Measurements from ENCODE around the gene CNN2. TPM values are rescaled to one million over a fixed set of nuclear protein-coding genes. Genes with fewer than 3 reads are reported as not detected.
A peak's percentile ranks its signal among the peaks of the same experiment; 100 is the strongest.

Gene CNN2
- total RNA-seq, 6 experiments from 2014 or later: 16.4 to 53.8 (median 22.2) TPM

GRCh38 chr19:1046117-1046626 is 19.8 kb downstream of the CNN2 start:
- H3K4me1 ChIP-seq: no peaks in the 10 kb centered on the region
- no CpG with 5 or more reads among the region's 33 CpGs for WGBS (ENCODE audit: insufficient coverage, low coverage, low lambda C conversion rate, missing lambda C conversion rate)
- DNase-seq: peak in 1 of 3 donors; percentile 15

GRCh38 chr19:1046836-1047695 is 20.7 kb downstream of the CNN2 start:
- Histone ChIP-seq H3K4me3 (no peak overlapping the region), H3K27ac (no peak overlapping the region), H3K9me3 (no peaks in the 10 kb centered on the region), H3K4me1 (no peaks in the 10 kb centered on the region), H3K36me3 (no peaks in the 10 kb centered on the region), H3K27me3 (no peaks in the 10 kb centered on the region)
- intact Hi-C loops (cut with DNase I): no loop called here
- TF ChIP-seq POLR2A (IDR thresholded peaks at IDR 0.05) (no peak), CTCF (IDR thresholded peaks at IDR 0.05) (no peak)
- ATAC-seq: peak in 1 of 4 donors; percentile 24
- WGBS (ENCODE audit: insufficient coverage, low coverage, low lambda C conversion rate, missing lambda C conversion rate): 86% methylated on average over 4 of the region's 77 CpGs
- DNase-seq: peak in 1 of 3 donors; percentile 24

More at GRCh38 chr19:1046117-1046626, 19.8 kb downstream of the CNN2 start:
- no peaks in the 10 kb centered on the region for H3K36me3 ChIP-seq
- TF ChIP-seq CTCF (IDR thresholded peaks at IDR 0.05): no peak
- no peak for TF ChIP-seq POLR2A (IDR thresholded peaks at IDR 0.05)
- H3K27me3 ChIP-seq: no peaks in the 10 kb centered on the region
- no peak overlapping the region for H3K4me3 ChIP-seq
- no peak for ATAC-seq
- no peaks in the 10 kb centered on the region for H3K9me3 ChIP-seq
- intact Hi-C loops (cut with DNase I): no loop called here
- H3K27ac ChIP-seq: no peak overlapping the region

- Histone ChIP-seq H3K9me3 (no peaks in the 10 kb centered on the region), H3K27me3 (no peaks in the 10 kb centered on the region), H3K36me3 (no peaks in the 10 kb centered on the region), H3K4me3 (no peak overlapping the region), H3K27ac (no peak overlapping the region), H3K4me1 (no peaks in the 10 kb centered on the region)
- no peak for DNase-seq
- no peak for ATAC-seq
- intact Hi-C loops (cut with DNase I): no loop called here
- 94% methylated on average over 16 of the region's 20 CpGs for WGBS (ENCODE audit: insufficient coverage, low coverage, low lambda C conversion rate, missing lambda C conversion rate)
- TF ChIP-seq POLR2A (IDR thresholded peaks at IDR 0.05): no peak
- TF ChIP-seq CTCF (IDR thresholded peaks at IDR 0.05): no peak
Observed at GRCh38 chr19:1047696-1048147, 21.3 kb downstream of the CNN2 start.

- H3K27me3 ChIP-seq: no peaks in the 10 kb centered on the region
- no peaks in the 10 kb centered on the region for H3K4me1 ChIP-seq
- H3K9me3 ChIP-seq: no peaks in the 10 kb centered on the region
- H3K27ac ChIP-seq: no peak overlapping the region
- 87% methylated on average over 3 of the region's 17 CpGs for WGBS (ENCODE audit: insufficient coverage, low coverage, low lambda C conversion rate, missing lambda C conversion rate)
- ATAC-seq (no peak), DNase-seq (no peak)
- intact Hi-C loops (cut with DNase I): no loop called here
- no peak overlapping the region for H3K4me3 ChIP-seq
- TF ChIP-seq POLR2A (IDR thresholded peaks at IDR 0.05): no peak
- TF ChIP-seq CTCF (IDR thresholded peaks at IDR 0.05): no peak
- H3K36me3 ChIP-seq: no peaks in the 10 kb centered on the region
Observed at GRCh38 chr19:1049106-1049505, 22.7 kb downstream of the CNN2 start.
